ENCODE measurements around the gene BICD1. TPM values are rescaled to one million over a fixed set of nuclear protein-coding genes. Genes with fewer than 3 reads are reported as not detected.

The BICD1 gene
- total and polyA plus RNA-seq, 10 donors, result 8.5 to 62.9 (median 44.2) TPM

DNA sequence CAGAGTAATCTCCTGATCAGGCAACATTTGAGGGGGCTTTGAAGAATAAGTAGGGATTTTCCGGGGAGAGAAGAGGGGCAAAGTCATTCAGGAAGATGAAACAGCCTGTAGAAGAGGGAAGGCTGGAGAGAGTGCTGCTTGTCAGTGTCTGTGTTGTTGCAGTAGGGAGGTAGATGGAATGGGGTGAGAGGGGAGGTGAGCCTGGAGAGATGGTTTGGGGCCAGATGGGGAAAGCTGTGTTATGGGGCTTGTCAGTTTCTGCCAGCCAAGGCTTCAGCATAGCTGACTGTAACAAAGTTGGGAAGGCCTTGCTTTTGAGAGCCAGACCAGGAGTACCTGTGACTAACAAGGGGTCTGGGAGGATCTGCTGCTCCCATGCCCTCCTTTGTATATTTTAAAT is 18.0 kb downstream of the BICD1 start:
- Histone ChIP-seq H3K4me1 (peaks cover 0 to 4% (median 2%) of the 10 kb centered on the region in 6 donors), H3K27ac (no peak overlapping the region), H3K36me3 (no peaks in the 10 kb centered on the region), H3K27me3 (replicated peaks in 1 of 7) (no peaks in the 10 kb centered on the region), H3K4me3 (no peak overlapping the region), H3K9me3 (no peaks in the 10 kb centered on the region)
- no peak for DNase-seq
- intact Hi-C loops (cut with DNase I; ENCODE audit: low total_unique reads), result no loop called here
- 73 to 95% (median 87%) methylated on average over 1 of the region's 1 CpG for WGBS, 5 donors
- no peak for TF ChIP-seq POLR2AphosphoS5 (IDR thresholded peaks at IDR 0.05)
- TF ChIP-seq POLR2A (IDR thresholded peaks at IDR 0.05), result no peak
- TF ChIP-seq, protein P1, sequence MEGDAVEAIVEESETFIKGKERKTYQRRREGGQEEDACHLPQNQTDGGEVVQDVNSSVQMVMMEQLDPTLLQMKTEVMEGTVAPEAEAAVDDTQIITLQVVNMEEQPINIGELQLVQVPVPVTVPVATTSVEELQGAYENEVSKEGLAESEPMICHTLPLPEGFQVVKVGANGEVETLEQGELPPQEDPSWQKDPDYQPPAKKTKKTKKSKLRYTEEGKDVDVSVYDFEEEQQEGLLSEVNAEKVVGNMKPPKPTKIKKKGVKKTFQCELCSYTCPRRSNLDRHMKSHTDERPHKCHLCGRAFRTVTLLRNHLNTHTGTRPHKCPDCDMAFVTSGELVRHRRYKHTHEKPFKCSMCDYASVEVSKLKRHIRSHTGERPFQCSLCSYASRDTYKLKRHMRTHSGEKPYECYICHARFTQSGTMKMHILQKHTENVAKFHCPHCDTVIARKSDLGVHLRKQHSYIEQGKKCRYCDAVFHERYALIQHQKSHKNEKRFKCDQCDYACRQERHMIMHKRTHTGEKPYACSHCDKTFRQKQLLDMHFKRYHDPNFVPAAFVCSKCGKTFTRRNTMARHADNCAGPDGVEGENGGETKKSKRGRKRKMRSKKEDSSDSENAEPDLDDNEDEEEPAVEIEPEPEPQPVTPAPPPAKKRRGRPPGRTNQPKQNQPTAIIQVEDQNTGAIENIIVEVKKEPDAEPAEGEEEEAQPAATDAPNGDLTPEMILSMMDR (IDR thresholded peaks at IDR 0.05 in 8 of 11, conservative IDR thresholded peaks at IDR 0.05 in 3 of 11), result no peak

DNA sequence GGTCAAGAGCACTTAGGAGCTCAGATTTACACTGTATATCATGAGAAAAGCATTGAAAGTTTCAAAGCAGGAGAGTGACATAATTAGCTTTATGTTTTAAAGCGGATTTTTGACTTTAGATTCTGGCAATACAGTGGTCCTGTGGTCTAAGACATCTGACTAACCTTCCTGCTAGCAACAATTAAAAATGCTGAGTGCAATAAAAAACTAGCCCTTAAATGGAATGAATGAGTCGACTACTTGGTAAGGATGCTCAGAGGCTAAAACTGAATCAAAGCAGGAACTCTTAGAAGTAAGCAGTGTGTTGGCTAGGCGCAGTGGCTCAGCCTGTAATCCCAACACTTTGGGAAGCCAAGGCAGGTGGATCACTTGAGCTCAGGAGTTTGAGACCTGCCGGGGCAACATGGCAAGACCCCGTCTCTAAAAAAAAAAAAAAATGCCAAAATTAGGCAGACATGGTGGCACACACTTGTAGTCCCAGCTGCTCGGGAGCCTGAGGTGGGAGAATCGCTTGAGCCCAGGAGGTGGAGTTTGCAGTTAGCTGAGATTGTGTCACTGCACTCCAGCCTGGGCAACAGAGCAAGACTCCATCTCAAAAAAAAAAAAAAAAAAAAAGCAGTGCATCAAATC is 18.9 kb downstream of the BICD1 start:
- DNase-seq, result no peak
- TF ChIP-seq, protein P1 (IDR thresholded peaks at IDR 0.05 in 8 of 11, conservative IDR thresholded peaks at IDR 0.05 in 3 of 11), result no peak
- TF ChIP-seq POLR2A (IDR thresholded peaks at IDR 0.05), result no peak
- TF ChIP-seq POLR2AphosphoS5 (IDR thresholded peaks at IDR 0.05), result no peak
- no peaks in the 10 kb centered on the region for H3K36me3 ChIP-seq
- intact Hi-C loops (cut with DNase I; ENCODE audit: low total_unique reads), result no loop called here
- H3K9me3 ChIP-seq, result no peaks in the 10 kb centered on the region
- no peaks in the 10 kb centered on the region for H3K27me3 ChIP-seq (replicated peaks in 1 of 7)
- no peaks in the 10 kb centered on the region for H3K4me1 ChIP-seq
- WGBS, 5 donors, result 89 to 96% (median 94%) methylated on average over 7 of the region's 7 CpGs
- no peak overlapping the region for H3K4me3 ChIP-seq
- no peak overlapping the region for H3K27ac ChIP-seq

DNA sequence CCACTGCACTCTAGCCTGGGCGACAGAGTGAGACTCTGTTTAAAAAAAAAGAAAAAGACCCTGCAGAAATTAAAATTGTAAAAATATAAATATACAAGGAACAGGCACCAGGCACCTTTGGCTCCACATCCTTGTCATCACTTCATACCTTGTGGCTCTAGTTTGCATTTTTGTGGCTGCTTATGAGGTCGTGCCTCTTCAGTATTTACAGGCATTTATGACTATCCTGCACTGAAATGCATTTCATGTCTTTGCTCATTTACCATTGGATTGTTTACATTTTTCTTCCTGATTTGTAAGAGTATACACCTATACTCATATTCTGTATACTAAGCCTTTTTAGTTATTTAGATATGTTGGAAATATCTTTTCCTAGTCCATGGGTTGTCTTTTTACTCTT is 20.1 kb downstream of the BICD1 start:
- intact Hi-C loops (cut with DNase I; ENCODE audit: low total_unique reads), result no loop called here
- no peak overlapping the region for H3K27ac ChIP-seq
- no peaks in the 10 kb centered on the region for H3K27me3 ChIP-seq (replicated peaks in 1 of 7)
- H3K4me3 ChIP-seq, result no peak overlapping the region
- H3K9me3 ChIP-seq, result no peaks in the 10 kb centered on the region
- no peak for DNase-seq
- 79 to 94% (median 89%) methylated on average over 2 of the region's 2 CpGs for WGBS, 5 donors
- TF ChIP-seq POLR2A (IDR thresholded peaks at IDR 0.05), result no peak
- TF ChIP-seq POLR2AphosphoS5 (IDR thresholded peaks at IDR 0.05), result no peak
- TF ChIP-seq, protein P1 (IDR thresholded peaks at IDR 0.05 in 8 of 11, conservative IDR thresholded peaks at IDR 0.05 in 3 of 11), result no peak
- no peaks in the 10 kb centered on the region for H3K36me3 ChIP-seq
- H3K4me1 ChIP-seq, result no peaks in the 10 kb centered on the region

DNA sequence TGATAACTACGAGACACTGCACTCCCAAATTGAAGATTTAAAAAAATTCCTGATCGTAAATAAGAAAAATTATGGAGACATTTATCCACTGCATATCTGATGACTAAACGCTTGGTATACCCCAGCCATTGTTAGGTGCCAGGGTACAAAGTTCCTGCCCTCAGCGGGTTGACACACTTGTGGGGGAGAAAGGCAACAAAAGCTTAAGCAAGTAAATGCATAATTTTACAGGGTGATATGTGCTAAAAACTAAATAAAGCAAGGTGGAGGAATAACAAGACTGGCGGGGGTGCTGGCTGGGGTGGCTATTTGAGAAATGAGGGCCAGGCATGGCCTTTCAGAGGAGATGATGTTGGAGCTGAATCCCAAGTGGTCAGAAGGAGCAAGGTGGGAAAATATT is 25.0 kb downstream of the BICD1 start:
- no peak overlapping the region for H3K27ac ChIP-seq
- no peak overlapping the region for H3K4me3 ChIP-seq
- H3K36me3 ChIP-seq, result no peaks in the 10 kb centered on the region
- intact Hi-C loops (cut with DNase I; ENCODE audit: low total_unique reads), result no loop called here
- peaks cover 0 to 18% (median 8%) of the 10 kb centered on the region in 6 donors for H3K4me1 ChIP-seq
- no peaks in the 10 kb centered on the region for H3K27me3 ChIP-seq (replicated peaks in 1 of 7)
- 88 to 97% (median 93%) methylated on average over 5 of the region's 5 CpGs for WGBS, 5 donors
- TF ChIP-seq, protein P1 (IDR thresholded peaks at IDR 0.05 in 8 of 11, conservative IDR thresholded peaks at IDR 0.05 in 3 of 11), result no peak
- TF ChIP-seq POLR2A (IDR thresholded peaks at IDR 0.05) (no peak), POLR2AphosphoS5 (IDR thresholded peaks at IDR 0.05) (no peak)
- no peak for DNase-seq
- H3K9me3 ChIP-seq, result no peaks in the 10 kb centered on the region

All from spleen (tissue), 11 donors.